LoVo (cell line): ENCODE data around the gene CSK.

Experiments
- DNase-seq: peaks from one replicate; pipeline ENCODE4 v3.0.0-alpha.2; 2016; ENCODE audit warnings: low spot score

Gene CSK

DNA sequence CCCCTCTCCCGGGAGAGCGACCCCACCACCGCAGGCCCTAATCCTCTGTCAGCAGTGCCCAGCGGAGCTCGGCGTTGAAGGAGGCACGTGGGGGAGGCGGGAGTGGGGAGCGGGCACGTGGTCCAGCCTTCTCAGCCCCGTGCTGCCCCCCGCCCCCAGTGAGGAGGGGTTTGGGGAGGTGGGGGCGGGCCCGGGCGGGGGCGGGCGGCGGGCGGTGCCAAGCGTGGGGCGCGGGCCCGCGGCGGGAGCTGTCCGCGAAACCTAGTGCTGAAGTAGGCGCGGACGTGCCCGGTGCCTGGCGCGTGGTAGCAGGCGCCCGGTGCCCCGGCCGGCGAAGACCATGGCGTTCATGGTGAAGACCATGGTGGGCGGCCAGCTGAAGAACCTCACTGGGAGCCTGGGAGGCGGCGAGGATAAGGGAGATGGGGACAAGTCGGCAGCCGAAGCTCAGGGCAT is 44.5 kb downstream of the CSK start, which contains the start of gene CPLX3:
CPLX3 (plus strand) TSS at position 264 of the 456 bp plus-strand sequence; CDS start at position 341, 77 bp downstream.
- no peak for DNase-seq

- no peak for DNase-seq
These were observed 45.0 kb downstream of the CSK start for GRCh38 chr15:74826921-74827320.

DNA sequence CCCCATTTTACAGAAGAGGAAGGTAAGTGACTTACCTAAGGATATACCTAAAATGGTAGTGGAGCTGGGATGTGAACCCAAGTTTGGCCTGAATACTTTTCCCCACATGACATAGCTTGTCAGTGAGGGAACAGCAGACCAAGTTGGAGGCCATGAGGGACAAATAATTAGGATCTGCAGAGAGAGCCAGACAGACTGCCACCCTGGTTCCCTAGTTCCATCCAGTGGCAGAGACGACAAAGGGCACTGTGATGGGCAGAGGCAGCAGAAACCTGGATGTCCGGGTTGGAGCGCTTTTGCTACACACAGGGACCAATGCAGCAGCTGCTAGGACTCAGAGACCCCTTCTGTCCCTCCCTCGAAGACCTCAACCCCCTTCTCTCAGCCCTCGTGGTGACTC is 45.7 kb downstream of the CSK start:
- DNase-seq, result no peak

DNA sequence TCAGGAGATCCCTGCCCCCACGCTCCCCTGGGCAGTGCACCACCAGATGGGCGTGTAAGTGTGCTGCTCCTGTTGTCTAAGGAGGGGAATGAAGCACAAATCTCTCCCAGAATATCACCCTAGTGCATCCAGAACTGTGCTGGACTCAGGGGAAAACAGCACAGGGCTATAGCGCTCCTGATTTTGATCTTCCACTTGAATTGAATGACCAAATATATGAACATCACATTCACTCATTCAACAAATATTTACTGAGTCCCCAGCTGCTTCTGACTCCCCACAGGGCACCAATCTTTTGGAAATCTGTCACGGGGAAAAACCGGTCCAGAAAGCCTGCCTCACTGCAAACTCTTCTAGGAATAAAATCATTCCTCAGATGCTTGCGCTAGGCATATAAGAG is 47.0 kb downstream of the CSK start:
- DNase-seq, result no peak

DNA sequence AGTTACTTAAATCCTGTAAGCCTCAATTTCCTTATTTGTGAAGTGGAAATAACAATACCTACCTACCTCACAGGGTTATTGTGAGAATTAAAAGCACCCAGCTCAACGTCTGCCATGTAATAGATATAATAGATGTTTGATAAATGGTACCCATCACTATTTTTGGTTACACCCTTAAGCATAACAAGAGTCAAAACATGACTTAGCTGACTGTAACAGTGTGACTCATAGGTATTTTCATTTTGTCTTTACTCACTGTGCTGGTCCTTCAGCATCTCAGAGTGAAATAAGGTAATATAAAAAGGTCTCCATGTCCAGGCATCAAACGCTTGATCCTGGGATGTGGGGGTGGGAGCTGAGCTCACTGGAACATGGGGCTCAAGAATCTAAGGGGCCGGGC is 47.6 kb downstream of the CSK start:
- DNase-seq, result no peak

GRCh38 chr15:74829991-74830390 is 48.1 kb downstream of the CSK start:
- DNase-seq, result no peak

- no peak for DNase-seq
These were observed 49.0 kb downstream of the CSK start for GRCh38 chr15:74830868-74831267.

GRCh38 chr15:74831813-74832495 is 50.1 kb downstream of the CSK start:
- DNase-seq, result no peak

GRCh38 chr15:74832826-74833225 is 50.9 kb downstream of the CSK start:
- DNase-seq, result no peak

- no peak for DNase-seq
These were observed 51.7 kb downstream of the CSK start for GRCh38 chr15:74833376-74834107.

GRCh38 chr15:74835312-74835823 is 53.5 kb downstream of the CSK start:
- peak; percentile 42 for DNase-seq

GRCh38 chr15:74836846-74837245 is 55.0 kb downstream of the CSK start:
- DNase-seq, result no peak

DNA sequence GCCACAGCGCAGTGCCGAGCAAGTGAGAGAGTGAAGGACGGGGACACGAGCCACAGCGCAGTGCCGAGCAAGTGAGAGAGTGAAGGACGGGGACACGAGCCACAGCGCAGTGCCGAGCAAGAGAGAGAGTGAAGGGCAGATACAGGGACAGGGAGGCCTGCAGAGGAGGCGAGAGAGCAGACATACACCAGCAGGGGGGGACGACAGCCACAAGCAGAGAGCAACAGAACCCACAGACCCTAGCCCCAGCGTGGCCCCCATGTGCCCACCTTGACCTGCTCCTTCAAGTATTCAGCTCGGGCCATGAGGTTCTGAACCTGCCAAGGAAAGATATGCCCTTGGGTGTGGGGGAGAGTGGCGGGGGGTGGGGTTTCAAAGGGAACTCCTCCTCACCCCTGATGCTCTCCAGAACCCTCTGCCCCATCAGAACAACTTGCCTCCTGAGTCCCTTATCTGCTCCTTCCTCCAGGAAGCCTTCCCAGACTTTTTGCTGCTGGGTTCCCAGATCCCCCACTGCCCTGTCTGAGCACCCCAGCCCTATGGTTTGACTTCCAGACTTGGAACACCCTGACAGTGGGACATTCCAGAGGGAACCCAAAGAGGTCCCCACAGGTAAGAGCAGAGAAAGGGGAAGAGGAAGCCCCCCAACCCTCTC is 55.7 kb downstream of the CSK start:
- no peak for DNase-seq

DNA sequence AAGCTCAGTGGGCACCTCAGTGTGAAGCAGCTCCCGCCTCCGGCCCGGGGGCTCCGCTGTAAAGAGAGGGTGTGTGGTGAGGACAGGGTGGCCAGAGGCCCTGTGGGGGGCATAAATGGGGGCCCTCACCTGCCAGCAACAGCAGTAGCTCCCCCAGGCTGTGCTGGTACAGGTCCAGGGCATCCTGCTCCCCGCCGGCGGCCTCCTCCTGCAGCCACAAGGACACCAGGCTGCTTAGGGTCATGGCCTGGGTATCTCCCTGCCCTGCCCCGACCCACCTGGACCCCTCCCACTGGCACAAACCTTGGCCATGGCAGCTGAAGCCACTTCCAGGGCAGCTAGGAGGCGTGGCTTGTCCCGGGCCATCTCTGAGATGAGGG is 56.2 kb downstream of the CSK start:
- no peak for DNase-seq

GRCh38 chr15:74838746-74839525 is 57.1 kb downstream of the CSK start:
- DNase-seq, result no peak

DNA sequence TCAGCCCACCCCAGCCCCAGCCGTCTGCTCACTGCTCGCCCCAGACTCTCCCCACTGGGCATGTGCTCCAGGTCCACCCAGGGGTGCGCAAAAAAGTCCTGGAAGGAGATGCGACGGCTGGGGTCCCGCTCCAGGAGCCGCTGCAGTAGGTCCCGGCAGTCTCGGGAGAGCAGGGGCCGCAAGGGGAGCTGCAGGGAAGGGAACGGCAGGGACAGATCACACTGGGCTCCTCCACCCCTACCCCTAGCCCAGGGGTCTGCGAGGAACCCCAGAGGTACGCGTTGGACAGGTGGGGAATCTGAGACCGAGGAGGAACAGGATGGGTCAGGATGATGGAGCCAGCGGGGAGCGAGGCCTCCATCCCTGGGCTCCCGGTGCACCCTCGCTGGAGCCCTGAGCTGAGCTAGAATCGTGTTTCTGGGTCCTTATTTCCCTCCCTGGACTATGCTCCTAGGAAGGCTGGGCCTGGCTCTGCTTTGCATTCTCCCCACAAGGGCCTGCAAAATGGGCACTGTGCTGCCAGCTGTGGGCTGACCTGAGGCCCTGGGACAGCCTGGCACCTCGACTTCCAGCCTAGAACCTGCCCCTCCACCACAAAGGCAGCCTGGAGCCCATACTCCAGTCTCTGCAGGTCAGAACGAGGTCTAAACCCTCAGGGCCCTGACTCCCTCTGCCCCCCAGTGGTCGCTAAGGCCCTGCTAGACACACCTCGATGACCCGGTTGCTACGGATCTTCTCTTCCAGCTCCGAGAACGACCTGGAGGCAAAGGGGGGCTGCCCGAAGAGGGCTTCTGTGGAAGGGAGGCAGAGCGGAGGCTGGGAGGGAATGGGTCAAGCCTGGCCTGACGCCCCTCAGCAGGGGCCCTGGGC is 57.9 kb downstream of the CSK start:
- DNase-seq, result no peak

- no peak for DNase-seq
These were observed 59.2 kb downstream of the CSK start for GRCh38 chr15:74840851-74841775.

DNA sequence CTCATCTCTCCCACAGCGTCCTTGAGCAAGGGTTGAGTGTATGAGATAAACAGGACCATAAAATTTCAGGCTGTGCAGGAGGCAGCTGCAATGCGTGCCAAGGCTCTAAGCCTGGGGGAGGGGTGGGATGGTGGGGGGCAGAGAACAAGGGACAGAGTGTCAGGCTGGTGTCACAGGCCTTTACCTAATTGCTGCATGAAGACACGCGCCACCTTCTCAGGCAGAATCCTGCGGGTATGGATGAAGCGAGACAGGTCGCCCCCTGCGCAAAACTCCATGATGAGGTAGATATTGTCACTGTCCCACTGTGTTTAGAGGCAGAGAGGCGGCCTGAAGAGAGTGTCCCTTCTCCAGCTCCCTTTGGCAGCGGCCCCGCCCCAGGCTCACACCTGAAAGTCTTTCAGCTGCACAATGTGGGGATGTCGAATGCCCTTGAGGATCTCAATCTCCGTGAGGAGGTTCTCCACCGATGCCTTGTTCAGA is 60.1 kb downstream of the CSK start:
- DNase-seq, result no peak

DNA sequence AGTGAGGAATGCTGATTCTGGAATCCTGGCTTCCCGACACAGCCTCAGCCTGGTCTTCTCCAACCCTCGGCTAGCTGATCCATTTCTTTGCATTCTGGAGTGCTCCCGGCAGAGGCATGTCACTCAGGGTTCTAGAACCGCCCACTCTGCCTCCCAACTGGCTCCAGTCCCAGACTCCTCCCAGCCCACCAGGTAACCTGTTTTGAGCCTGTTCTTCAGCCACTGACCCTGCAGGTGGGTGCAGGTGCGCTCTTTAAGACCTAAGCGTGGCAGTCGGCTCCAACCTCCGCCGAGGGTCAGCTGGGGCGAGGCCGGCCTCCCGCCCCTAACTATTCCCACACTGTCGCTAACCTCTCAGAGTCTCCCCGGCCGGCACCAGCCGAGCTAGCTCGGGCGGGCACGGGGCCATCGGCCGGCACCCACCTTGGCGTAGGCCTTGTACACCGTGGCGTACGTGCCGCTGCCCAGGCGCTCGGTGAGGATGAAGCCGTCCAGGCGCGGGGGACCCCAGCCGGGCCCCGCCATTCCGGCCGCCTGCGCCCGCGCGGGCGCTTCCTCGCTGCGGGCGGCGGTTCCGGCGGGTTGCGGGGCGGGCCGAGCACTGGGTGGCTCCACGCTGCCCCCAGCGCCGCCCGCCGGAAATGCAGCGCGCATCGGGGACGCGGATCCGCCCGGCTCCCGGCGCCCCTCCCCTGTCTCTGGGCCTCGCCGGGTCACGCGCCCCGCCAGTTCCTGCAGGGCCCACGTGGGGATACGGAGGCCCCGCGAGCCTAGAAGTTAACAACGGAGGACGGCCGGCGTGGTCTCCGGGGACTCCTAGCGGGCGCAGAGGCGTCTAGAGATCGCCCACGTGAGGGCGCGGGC is 60.9 kb downstream of the CSK start, which contains the start of gene ULK3:
ULK3 (minus strand) TSS at position 576 of the 864 bp plus-strand sequence; CDS start at position 525, 51 bp downstream.
- DNase-seq, result peak; percentile 95
